ENCODE measurements around the gene BCL2L13. TPM values are rescaled to one million over a fixed set of nuclear protein-coding genes. Genes with fewer than 3 reads are reported as not detected.

The BCL2L13 gene
- total RNA-seq, 4 donors from 2014 or later, result 35.2 to 50.1 (median 38.3) TPM

- no peak for TF ChIP-seq POLR2A (IDR thresholded peaks at IDR 0.05)
- TF ChIP-seq, protein P1, sequence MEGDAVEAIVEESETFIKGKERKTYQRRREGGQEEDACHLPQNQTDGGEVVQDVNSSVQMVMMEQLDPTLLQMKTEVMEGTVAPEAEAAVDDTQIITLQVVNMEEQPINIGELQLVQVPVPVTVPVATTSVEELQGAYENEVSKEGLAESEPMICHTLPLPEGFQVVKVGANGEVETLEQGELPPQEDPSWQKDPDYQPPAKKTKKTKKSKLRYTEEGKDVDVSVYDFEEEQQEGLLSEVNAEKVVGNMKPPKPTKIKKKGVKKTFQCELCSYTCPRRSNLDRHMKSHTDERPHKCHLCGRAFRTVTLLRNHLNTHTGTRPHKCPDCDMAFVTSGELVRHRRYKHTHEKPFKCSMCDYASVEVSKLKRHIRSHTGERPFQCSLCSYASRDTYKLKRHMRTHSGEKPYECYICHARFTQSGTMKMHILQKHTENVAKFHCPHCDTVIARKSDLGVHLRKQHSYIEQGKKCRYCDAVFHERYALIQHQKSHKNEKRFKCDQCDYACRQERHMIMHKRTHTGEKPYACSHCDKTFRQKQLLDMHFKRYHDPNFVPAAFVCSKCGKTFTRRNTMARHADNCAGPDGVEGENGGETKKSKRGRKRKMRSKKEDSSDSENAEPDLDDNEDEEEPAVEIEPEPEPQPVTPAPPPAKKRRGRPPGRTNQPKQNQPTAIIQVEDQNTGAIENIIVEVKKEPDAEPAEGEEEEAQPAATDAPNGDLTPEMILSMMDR (IDR thresholded peaks at IDR 0.05), result no peak
These were observed 37.0 kb downstream of the BCL2L13 start for GRCh38 chr22:17675584-17675983.

GRCh38 chr22:17678817-17679385 is 40.3 kb downstream of the BCL2L13 start:
- Histone ChIP-seq H3K4me1 (no peaks in the 10 kb centered on the region), H3K9me3 (no peaks in the 10 kb centered on the region), H3K4me3 (no peak overlapping the region), H3K27ac (no peak overlapping the region), H3K36me3 (no peaks in the 10 kb centered on the region), H3K27me3 (no peaks in the 10 kb centered on the region)
- no peak for TF ChIP-seq POLR2A (IDR thresholded peaks at IDR 0.05)
- TF ChIP-seq, protein P1 (IDR thresholded peaks at IDR 0.05), result no peak
- no peak for DNase-seq

More at GRCh38 chr22:17675584-17675983, 37.0 kb downstream of the BCL2L13 start:
- DNase-seq, result no peak
- Histone ChIP-seq H3K4me1 (peaks cover 0 to 6% (median 0%) of the 10 kb centered on the region in 4 donors), H3K36me3 (no peaks in the 10 kb centered on the region), H3K4me3 (no peak overlapping the region), H3K27ac (no peak overlapping the region), H3K27me3 (no peaks in the 10 kb centered on the region), H3K9me3 (no peaks in the 10 kb centered on the region)

DNA sequence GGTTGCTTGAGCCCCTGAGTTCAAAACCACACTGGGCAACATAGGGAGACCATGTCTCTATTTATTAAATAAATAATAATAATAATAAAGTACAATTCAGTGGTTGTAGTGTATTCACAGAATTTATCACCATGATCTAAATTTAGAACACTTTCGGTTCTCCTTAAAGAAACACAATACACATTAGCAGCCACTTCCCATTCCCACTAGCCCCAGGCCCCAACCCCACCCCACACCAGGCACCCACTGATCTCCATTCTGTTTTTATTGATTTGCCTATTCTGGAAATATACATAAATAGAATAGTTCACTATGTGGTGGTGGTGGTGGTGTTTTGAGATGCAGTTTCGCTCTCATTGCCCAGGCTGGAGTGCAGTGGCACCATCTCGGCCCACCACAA is 45.7 kb downstream of the BCL2L13 start:
- Histone ChIP-seq H3K27me3 (no peaks in the 10 kb centered on the region), H3K4me3 (no peak overlapping the region), H3K36me3 (peaks cover 0 to 18% (median 0%) of the 10 kb centered on the region in 3 donors), H3K27ac (no peak overlapping the region), H3K4me1 (no peaks in the 10 kb centered on the region), H3K9me3 (no peaks in the 10 kb centered on the region)
- DNase-seq, result no peak
- TF ChIP-seq, protein P1 (IDR thresholded peaks at IDR 0.05), result no peak
- no peak for TF ChIP-seq POLR2A (IDR thresholded peaks at IDR 0.05)

DNA sequence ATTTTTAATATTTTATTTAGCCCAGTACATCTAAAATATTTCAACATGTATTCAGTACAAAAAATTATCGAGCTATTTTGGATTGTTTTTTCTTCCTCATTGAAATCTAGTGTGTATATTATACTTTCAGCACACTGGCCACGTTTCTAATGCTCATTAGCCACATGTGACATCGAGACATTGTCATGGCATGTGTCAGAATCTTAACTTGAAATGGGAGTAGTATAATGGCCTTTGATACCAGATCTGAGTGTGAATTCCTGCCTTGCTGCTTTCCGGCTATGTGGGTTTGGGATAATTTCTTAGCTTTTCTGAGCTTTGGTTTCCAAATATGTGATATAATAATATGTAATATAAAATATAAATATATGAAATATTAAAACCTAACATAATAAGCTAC is 54.3 kb downstream of the BCL2L13 start:
- no peak overlapping the region for H3K27ac ChIP-seq
- no peaks in the 10 kb centered on the region for H3K9me3 ChIP-seq
- H3K4me3 ChIP-seq, result no peak overlapping the region
- TF ChIP-seq, protein P1 (IDR thresholded peaks at IDR 0.05), result no peak
- no peak for TF ChIP-seq POLR2A (IDR thresholded peaks at IDR 0.05)
- no peaks in the 10 kb centered on the region for H3K4me1 ChIP-seq
- H3K27me3 ChIP-seq, result no peaks in the 10 kb centered on the region
- no peak for DNase-seq
- H3K36me3 ChIP-seq, result peaks cover 0 to 28% (median 0%) of the 10 kb centered on the region in 3 donors

- H3K36me3 ChIP-seq, result peaks cover 0 to 25% (median 0%) of the 10 kb centered on the region in 3 donors
- no peak overlapping the region for H3K27ac ChIP-seq
- H3K4me1 ChIP-seq, result no peaks in the 10 kb centered on the region
- no peaks in the 10 kb centered on the region for H3K27me3 ChIP-seq
- H3K9me3 ChIP-seq, result no peaks in the 10 kb centered on the region
- DNase-seq, result no peak
- TF ChIP-seq, protein P1 (IDR thresholded peaks at IDR 0.05), result no peak
- no peak for TF ChIP-seq POLR2A (IDR thresholded peaks at IDR 0.05)
- H3K4me3 ChIP-seq, result no peak overlapping the region
These were observed 55.6 kb downstream of the BCL2L13 start for GRCh38 chr22:17694193-17694592.
